Dermis blood vessel endothelial cell (primary cell): ENCODE data around the gene SLC9A7. TPM values are rescaled to one million over a fixed set of nuclear protein-coding genes. Genes with fewer than 3 reads are reported as not detected.

Experiments used
- DNase-seq: peaks from one replicate; pipeline ENCODE4 v3.0.0; 2010
- total RNA-seq: library from RNA; depleted of rRNA; stranded (reverse); fragments of >200 nt; gene quantifications from 2 replicates; pipeline ENCODE4 v1.2.3, GENCODE V29; 2014

SLC9A7 gene
- total RNA-seq, 1 donor from 2014 or later, result 16.5 TPM

DNA sequence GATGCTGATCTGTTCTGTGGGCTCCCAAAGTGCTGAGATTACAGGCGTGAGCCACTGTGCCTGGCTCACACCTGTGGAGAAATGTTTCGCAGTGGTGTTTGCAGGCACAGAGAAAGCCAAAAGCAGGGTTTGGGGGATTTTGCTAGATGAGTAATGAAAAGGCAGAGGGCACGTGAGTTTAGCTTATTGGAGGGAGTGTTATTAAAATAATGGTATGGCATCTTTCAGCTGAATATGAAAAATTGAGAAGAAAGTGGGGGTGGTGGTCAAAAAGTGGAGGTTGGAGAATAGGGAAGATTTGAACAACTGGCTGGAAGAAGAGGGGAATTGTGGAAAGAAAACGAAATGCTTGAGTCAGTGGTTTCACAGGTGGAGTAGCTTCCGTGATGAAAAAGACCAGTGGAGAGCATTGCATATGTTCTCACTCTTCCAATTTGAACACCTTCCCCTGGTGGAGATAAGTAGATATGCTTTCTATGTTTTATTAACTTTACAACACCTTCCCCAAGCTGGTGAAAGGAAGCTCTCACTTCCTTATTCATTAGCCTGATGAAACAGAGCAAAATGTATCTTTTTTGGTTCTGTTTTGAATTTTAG is 186.5 kb downstream of the SLC9A7 start:
- no peak for DNase-seq

DNA sequence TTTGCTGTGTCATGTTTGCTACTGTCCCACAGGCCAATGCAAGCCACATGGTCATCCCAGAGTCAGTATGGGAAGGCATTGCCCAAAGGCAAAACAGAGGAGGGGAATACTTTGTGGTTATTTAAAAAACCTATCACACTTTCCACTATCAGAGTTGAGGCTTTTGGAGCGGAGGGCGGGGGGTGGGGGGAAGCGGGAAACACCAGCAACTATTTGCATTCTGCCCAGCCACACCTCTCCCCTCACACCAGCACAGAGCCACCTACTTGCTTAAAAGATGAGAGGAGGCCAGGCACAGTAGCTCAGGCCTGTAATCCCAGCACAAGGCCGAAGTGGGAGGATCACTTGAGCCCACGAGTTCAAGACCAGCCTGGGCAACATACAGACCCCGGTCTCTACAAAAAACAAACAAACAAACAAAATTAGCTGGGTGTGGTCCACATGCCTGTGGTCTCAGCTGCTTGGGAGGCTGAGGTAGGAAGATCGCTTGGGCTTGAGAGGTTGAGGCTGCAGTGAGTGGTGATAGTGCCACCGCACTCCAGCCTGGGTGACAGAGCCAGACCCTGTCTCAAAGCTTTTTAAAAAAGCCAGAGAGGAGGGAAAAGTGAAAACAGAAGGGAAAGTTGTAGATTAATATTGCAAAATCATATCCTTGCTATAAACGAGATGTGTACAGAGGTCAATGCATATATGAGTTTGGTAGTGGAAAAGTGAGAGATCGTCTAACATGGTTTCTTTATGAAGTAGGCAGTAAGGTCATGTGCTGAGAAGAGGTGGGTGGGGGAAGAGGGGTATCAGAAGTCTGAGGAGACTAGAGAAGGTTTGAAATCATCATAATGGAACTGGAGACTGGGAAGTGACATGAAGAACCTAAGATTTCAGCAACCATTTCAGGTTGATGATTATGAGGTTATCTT is 187.2 kb downstream of the SLC9A7 start:
- no peak for DNase-seq

DNA sequence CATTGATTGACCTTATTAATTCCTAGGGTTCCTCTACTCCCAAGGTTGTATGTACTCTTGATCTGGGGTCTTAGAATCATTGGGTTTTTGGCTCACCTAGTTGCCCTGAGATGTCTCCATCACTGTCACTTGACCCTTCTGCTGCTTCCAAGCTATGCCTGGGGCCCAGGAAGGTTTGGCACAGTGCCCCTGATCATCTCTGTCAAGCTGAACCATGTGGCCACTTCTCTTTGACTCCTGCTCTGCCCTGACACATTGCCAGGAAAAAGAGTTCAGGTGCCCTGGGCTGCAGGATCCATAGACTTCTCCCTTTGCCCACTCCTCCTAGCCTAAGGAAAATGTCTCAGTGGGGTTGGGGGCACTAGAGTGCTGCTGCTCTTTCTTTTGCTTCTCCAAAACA is 189.3 kb downstream of the SLC9A7 start:
- no peak for DNase-seq

DNA sequence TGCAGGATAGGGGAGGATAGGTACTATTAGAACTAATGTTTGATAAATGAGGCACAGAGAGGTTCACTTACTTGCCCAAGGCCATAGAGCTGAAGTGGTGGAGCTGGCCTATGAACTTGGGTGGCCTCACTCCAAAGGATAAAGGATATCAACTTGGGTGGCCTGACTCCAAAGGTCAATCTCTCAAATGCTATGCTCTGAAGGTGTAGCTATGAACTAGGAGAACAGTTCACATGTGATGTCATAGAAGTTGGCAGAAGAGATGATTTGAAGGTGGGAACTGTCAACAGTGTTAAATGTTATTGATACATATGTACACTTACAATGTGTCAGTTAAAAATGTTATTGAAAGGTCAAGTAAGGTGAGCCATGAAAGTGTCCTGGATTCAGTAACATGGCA is 191.5 kb downstream of the SLC9A7 start:
- no peak for DNase-seq

DNA sequence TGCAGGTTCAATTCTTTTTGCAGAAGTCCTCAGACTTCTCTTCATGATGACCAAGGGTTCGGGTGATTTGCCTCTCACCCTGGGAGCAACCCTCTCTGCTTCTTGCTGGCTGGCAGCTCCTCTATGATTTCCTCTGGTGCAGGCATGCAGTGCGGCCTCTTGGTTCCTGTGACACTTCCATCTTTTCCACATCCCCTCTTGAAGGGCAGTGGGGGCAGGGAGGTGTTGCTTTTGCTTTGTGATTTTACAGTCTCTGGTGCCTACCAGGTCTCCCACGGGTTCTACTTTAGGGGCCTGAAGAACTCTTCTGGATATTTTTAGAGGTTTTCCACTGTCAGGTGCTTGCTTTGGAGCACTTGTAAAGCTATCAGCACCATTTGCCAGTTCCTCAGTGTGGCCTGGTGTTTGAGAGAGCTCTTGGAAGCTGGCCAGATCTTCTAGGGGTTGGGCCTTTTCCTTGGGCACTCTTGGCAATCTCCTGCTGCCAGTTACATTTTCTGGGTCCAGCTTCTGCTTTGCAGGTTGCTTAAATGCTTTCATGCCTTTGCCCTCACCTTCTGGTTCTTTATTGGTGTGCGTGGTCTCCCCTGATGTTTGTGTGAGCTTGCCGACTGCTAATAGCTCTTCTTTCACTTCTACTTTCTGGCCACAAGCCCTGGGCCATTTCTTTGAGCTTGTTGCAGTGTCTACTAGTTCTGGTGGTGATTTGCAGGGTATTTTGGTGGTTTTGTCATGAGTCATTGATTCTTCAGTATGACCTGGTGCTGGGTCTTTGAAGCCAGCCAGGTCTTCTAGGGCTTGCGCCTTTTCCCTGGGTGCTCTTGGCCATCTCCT is 196.9 kb downstream of the SLC9A7 start:
- DNase-seq, result no peak

DNA sequence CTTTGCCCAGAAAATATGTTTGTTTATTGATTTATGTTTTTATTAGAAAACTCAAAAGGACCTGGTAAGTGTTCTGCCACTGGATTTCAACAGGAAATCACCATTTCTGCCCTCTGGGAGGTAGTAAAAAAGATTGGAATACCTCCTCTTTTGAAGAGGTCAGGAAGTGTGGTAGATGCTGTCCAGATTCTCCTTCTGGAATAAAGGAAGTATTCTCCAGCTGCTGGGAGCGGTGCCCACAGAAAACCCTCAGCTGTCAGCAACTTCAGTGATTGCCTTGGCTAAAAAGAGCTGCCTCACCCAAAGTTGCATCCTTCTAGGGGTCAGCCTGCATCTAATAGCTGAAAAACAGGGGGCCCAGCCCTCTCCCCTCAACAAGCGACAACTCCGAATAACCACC is 199.9 kb downstream of the SLC9A7 start:
- DNase-seq, result no peak

DNA sequence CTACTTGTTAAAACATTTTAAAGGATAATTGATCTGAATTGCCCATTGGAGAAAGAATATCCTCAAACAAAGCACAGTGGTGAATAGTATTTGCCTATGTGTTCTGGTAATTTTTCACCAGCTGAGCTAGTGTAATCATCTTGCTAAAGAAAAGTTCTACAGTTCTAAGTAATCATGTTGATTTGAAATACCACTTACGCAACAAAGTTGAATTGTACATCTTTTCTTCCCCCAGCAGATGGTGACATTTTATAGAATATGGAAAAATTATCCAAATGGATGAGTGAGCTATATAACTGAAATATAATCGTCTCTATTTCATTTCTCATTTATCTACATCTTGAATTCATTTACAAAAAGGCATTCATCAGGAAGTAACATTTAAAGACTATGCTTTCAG is 204.0 kb downstream of the SLC9A7 start:
- peak; percentile 44 for DNase-seq

DNA sequence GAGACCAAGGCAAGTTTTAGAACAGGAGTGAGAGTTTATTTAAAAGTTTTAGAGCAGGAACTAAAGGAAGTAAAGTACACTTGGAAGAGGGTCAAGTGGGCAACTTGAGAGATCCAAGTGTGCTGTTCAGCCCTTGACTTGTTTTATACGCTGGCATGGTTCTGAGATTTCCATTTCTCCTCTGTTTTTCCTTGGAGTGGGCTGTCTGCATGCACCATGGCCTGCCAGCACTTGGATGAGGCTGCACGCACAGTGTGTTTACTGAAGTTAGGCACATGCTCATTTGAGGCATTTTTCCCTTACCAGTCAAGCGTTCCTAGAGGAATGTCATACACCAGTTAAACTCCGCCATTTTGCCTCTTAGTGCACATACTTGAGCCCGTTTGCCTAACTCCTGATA is 205.0 kb downstream of the SLC9A7 start:
- DNase-seq, result no peak

DNA sequence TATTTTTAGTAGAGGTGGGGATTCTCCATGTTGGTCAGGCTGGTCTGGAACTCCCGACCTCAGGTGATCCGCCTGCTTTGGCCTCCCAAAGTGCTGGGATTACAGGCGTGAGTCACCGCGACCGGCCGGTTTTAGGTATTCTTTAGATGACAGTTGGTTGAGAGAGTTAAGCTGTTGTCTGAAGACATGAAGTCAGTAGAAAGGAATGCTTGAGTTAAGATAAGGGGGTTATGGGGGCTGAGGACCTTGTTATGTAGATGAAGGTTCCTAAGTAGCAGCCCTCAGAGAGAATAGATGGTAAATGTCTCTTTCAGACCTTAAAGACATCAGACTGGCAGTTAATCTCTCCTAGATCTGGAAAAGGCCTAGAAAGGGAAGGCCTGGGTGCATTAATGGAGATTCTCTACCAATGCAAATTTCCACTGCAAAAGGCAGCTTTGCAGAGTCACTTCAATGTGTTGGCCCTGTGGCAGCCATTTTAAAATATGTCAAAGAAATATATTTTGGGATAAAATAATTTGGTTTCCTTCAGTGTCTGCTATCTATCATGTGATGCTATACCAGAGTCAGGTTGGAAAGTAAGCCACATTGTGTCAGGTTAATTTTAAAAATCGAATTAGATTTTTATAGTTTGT is 207.3 kb downstream of the SLC9A7 start:
- no peak for DNase-seq

DNA sequence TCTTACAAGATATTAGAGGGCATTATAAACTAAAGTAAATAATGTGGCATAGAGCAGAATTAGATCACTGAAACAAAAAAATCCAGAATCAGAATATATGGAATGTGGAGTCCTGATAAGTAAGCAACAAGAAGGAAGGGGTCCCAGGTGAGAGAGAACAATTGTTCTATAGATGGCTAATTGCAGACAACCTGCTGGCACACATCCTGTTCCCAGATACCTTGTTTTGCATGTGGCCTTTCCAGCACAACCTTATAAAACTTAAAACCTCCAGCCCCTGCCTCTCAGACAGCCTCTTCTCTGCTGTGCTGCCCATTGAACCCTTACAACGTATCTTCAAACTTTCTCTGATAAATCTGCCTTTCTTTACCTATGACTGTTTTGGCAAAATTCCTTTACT is 209.0 kb downstream of the SLC9A7 start:
- DNase-seq, result no peak

Other genes starting within 250 kb of the SLC9A7 start
- 4.1 and 6.6 TPM in 2 replicates for gene ZNF674, start 213.7 kb downstream of the SLC9A7 start, total RNA-seq
- 68.4 and 82.2 TPM in 2 replicates for gene CHST7, start 185.4 kb downstream of the SLC9A7 start, total RNA-seq
- gene RP2, start 77.9 kb upstream of the SLC9A7 start, total RNA-seq, result 33.4 and 34.2 TPM in 2 replicates
- 10.9 and 17.5 TPM in 2 replicates for gene JADE3, start 153.3 kb upstream of the SLC9A7 start, total RNA-seq